ENCODE measurements around the gene HMHB1.
"Not testable (repeated sequence)": the region's sequence is repeated elsewhere in the genome, so short reads cannot be mapped to it uniquely, and the experiment has no call there.

The HMHB1 gene

GRCh38 chr5:143805861-143806260, 6.1 kb upstream of the HMHB1 start:
- DNase-seq: no peak

GRCh38 chr5:143806579-143806978, 5.4 kb upstream of the HMHB1 start:
- no peak for DNase-seq

DNA sequence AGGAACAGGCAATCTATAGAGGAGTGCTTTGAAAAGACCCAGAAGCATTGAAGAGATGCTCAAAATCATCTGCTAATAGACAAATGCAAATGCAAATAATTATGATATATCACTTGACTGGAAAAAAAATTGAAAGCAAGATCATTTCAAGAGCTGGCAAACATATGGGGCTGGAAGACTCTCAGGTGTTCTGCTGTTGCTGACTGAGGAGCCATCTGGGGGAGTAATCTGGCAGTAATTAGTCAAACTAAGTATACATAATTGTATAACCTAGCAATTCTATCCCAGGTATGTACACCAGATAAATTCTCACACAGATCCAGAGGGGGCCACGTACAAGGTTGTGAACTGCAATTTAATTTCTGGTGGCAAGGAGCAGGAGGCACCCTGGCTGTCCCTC, 4.6 kb upstream of the HMHB1 start:
- no peak for DNase-seq

DNA sequence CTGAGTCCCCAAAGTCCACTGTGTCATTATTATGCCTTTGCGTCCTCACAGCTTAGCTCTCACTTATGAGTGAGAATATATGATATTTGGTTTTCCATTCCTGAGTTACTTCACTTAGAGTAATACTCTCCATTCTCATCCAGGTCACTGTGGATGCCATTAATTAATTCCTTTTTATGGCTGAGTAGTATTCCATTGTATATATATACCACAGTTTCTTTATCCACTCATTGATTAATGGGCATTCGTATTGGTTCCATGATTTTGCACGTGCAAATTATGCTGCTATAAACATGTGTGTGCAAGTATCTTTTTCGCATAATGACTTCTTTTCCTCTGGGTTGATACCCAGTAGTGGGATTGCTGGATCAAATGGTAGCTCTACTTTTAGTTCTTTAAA, 4.4 kb downstream of the HMHB1 start:
- DNase-seq: not testable (repeated sequence)

DNA sequence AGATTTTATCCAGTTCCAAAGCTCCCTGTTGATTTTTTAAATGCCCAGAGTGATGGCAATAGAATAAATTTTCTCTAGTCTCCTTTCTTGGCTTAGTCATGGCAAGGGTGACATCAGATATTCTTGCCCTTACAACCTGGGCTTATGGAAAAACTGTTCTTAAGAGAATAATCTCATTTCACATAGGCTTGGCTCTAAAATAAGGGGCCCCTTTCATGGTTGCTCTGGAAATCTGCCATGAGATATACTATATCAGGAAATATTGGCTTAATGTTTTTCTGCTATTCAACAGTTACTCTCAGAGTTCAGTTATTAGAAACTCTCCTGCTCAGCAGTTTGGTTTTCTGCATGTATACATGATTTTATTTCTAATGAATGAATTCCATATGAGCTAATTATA, 7.8 kb downstream of the HMHB1 start:
- DNase-seq: no peak

DNA sequence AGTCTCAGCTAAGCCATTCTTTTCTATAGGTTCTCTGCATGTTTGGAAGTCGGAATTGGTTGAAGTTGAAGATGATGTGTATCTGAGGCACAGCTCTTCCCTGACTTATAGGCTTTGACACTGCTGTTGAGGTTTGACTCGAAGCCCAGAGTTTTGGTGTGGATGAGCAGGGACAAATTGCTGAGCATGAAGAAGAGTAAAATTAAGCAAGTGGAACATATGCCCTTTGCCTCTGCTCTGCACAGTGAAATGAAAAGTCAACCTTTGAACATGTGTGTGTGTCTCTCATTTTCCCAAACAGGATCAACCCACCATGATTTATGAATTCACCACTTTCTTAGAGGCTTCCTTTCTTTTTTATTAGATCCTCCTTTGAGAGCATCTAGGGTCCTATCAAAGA, 8.5 kb downstream of the HMHB1 start:
- no peak for DNase-seq

GRCh38 chr5:143824851-143825720, 13.1 kb downstream of the HMHB1 start:
- DNase-seq: peak; percentile 90

DNA sequence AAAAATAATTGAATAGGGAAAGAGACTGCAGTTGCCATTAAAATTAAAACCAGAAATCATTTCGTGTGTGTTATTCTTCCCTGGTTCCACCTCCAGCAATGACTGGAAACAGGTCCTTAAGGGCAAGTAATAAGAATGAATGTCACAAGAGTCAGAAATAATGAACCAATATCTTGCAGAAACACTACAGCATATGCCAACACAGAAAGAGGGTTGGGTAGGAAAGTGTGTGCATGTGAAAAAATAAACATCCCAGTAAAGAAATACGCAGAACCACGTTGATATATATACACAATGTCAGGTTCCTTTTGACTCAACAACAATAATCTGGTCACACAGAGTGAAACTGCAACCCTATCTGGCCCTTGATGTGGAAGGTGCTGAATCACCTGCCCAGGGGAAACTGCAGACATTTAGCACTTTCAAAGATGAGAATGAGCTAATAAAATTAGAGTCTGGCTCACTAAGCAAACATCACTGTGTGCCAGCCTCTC, 15.0 kb downstream of the HMHB1 start:
- peak; percentile 48 for DNase-seq

DNA sequence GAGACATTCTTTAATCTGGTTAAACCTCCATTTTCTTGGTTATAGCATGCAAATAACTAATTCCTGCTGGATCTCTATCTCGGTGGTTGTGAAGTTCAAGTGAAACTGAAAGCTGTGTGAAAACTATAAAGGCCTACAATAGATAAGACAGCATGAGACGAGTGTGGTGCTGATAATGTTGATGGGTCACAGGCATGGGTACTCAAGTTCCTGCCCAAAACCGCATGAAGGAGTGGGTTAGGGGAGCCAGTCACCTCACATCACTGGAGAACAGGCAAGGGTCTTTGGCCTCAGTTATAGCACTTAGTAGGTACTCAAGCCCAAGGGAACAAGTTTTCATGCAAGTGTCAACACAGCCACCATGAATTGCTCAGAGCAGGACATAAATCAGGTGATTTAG, 16.7 kb downstream of the HMHB1 start:
- DNase-seq: peak; percentile 18

GRCh38 chr5:143833177-143833576, 21.2 kb downstream of the HMHB1 start:
- no peak for DNase-seq

- no peak for DNase-seq
Observed at GRCh38 chr5:143835251-143835650, 23.3 kb downstream of the HMHB1 start.

DNA sequence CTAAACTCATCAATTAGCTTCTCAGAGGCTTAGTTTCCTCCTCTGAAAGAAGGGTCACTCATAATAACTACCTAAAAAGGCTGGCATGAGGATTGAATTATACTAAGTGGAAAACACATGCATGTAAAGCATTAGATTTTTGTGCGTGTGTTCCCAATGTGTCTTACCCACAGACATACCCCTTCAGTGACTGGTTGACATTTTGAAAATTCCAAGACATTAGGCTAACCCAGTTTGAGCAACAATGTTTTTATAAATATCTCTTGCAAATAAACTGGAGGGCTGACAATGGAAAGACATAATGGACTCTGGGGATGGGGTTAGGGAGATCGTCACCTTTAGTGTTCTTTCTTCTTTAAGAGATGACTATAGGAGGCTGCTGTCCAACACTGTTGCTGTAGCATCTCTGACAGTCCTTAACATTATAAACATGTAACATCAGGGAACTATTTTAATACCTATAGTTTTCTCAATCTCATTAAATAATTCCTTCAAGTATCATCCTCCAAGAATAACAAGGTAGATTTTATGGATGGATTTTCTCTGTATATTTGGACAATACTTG, 24.3 kb downstream of the HMHB1 start:
- DNase-seq: no peak

DNA sequence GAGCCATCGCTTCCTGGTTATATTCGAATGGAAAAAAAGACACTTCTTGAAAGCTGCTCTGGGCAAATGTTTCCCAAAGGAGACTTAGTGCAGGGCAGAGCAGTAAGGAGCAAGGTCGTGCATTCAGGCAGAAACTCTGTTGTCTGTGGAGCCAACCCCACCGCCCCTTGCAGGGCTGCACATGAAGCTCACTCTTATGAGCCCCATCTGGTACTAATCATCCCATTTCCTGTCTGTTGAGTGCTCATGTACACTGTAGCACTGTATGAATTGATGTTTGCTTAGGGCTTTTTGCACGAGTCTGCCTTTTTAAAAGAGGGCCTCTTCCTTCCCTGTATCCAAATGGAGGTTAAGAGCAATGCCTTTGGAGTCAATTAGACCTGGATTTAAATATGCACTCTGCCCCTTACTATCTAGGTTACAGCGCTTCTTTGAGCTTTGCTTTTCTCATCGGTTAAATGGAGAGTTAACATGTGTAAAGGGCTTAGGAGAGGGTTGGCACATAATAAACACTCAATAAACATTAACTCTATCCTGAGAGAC, 25.4 kb downstream of the HMHB1 start:
- DNase-seq: no peak

GRCh38 chr5:143841446-143841845, 29.5 kb downstream of the HMHB1 start:
- DNase-seq: no peak

- DNase-seq: no peak
Observed at GRCh38 chr5:143842920-143843319, 31.0 kb downstream of the HMHB1 start.

DNA sequence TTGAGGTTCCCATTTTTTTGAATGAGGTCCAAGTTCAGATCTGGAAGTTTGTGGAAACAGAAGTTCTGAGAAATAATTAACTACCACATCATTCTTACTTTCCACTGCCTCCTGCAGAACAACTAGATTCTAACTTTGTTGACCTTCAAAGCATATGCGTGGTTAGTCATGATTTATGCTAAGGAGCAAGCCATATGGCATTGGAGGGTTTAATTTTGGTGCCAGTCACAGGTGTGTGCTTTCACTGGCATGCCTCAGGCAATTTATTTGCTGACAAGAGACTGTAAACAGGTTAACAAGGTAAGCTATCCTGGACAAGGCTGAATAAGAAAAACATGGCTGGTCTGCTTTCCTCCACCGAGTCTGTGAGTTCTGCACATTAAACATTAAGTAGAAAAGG, 31.5 kb downstream of the HMHB1 start:
- DNase-seq: no peak

DNA sequence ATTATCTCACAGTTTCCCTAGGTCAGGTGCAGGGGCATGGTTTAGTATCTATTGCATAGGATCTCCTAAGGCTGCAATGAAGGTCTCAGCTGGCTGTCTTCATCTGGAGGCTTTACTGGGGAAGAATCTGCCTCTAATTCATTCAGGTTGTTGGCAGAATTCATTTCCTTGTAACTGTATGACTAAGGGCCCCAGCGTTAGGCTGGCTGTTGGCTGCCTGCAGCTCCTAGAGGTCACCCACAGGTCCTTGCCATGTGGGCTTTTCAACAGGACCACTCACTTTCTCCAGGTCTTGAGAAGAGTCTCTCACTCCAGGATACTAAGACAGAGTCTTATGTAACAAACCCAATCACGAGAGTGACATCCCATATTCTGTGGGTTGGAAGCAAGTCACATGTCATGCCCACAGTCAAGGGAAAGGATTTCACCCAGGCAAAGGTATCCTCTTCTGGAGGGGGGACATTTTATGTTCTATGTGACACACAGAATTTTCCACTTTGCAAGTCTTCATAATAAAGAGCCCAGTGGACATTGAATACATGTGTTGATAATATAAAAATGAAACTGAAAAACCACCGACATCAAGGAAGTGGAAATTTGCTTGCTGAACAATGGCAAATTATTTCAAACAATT, 38.2 kb downstream of the HMHB1 start:
- no peak for DNase-seq

GRCh38 chr5:143851383-143851782, 39.4 kb downstream of the HMHB1 start:
- no peak for DNase-seq

GRCh38 chr5:143860211-143860610, 48.2 kb downstream of the HMHB1 start:
- DNase-seq: no peak

GRCh38 chr5:143862271-143862670, 50.3 kb downstream of the HMHB1 start:
- no peak for DNase-seq

DNA sequence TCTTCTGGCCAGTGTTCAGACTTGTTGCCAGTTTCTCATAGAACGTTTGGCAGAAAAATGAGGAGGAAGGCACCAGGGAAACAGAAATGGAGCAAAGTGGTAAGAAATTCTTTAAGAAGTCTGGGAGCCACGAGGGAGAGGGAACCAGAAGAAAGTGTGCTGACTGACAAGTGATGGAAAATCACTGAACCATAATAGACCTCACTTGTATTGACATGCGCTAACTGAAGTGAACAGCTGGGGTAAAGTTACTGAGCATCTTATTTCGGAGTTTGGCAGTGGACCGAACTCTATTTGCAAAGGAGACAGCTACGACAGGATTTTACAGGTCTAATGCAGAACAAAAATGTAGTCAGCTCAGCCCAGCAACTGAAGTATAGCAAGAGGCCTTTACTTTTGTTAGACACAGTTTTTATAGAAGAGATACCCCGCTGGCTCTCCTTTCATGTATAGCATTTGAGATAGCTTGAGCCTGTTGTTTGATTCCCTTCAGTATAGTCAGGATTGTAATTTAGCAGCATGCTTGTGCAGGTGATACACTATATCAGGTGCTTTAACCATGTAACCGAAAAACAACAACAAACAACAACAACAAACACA, 53.6 kb downstream of the HMHB1 start:
- no peak for DNase-seq

Measured in stimulated activated CD4-positive, alpha-beta T cell treated with anti-CD3 and anti-CD28 coated beads, Interleukin-4, amount 100 ng/mL, for 24 hours (primary cell).